ENCODE results near the gene MESD. TPM values are rescaled to one million over a fixed set of nuclear protein-coding genes. Genes with fewer than 3 reads are reported as not detected.

MESD gene
- total and polyA plus RNA-seq, 3 experiments from 2014 or later: 25.7 to 35.5 (median 30.5) TPM

- Histone ChIP-seq H3K4me1 (ENCODE audit: insufficient read depth, low read length) (no peaks in the 10 kb centered on the region), H3K9me3 (ENCODE audit: low read length) (no peaks in the 10 kb centered on the region), H3K27me3 (ENCODE audit: insufficient read depth, low read length, poor library complexity, severe bottlenecking) (no peaks in the 10 kb centered on the region), H3K27ac (ENCODE audit: low read depth, low read length) (no peak overlapping the region), H3K36me3 (ENCODE audit: insufficient read depth, low read length) (no peaks in the 10 kb centered on the region), H3K4me3 (ENCODE audit: low read length) (no peak overlapping the region)
- Mint-ChIP-seq H3K4me1 (peaks cover 0 to 2% (median 2%) of the 10 kb centered on the region in 3 donors), H3K27me3 (peaks cover 0 to 3% of the 10 kb centered on the region in 2 donors), H3K36me3 (peaks cover 0 to 8% (median 2%) of the 10 kb centered on the region in 3 donors), H3K9me3 (no peaks in the 10 kb centered on the region), H3K27ac (no peak overlapping the region), H3K4me3 (no peak overlapping the region)
- CTCF ChIA-PET: no interaction called here
- POLR2A ChIA-PET: no interaction called here
- no peak for DNase-seq
These were observed 59.9 kb downstream of the MESD start for GRCh38 chr15:80929689-80930088.

DNA sequence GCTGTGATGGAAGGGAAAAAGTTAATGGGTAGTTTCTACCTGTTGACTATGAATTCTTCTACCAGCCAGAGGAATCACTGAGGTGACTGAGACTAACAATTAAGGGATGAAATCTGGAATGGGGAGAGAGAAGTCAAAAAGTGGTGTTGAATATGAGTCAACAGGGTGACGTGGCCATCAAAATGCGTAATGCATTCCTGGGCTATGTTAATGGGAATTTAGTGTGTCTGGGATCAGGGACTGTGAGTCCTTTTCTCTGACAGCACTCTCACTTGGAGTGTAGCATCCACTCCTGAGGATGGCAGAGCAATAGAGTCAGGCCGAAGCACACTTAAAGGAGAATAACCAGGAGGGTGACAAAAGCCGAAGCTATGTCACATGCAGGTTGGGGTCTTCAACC, 60.4 kb downstream of the MESD start:
- no peaks in the 10 kb centered on the region for H3K4me1 Mint-ChIP-seq
- POLR2A ChIA-PET: no interaction called here
- no peak overlapping the region for H3K4me3 ChIP-seq (ENCODE audit: low read length)
- no peaks in the 10 kb centered on the region for H3K4me1 ChIP-seq (ENCODE audit: insufficient read depth, low read length)
- no peak overlapping the region for H3K27ac ChIP-seq (ENCODE audit: low read depth, low read length)
- H3K27me3 Mint-ChIP-seq: peaks cover 0 to 3% of the 10 kb centered on the region in 2 donors
- no peak overlapping the region for H3K27ac Mint-ChIP-seq
- H3K36me3 Mint-ChIP-seq: peaks cover 0 to 10% (median 0%) of the 10 kb centered on the region in 3 donors
- H3K27me3 ChIP-seq (ENCODE audit: insufficient read depth, low read length, poor library complexity, severe bottlenecking): no peaks in the 10 kb centered on the region
- H3K9me3 Mint-ChIP-seq: no peaks in the 10 kb centered on the region
- no peak for DNase-seq
- no peaks in the 10 kb centered on the region for H3K9me3 ChIP-seq (ENCODE audit: low read length)
- CTCF ChIA-PET: no interaction called here
- H3K4me3 Mint-ChIP-seq: no peak overlapping the region
- H3K36me3 ChIP-seq (ENCODE audit: insufficient read depth, low read length): no peaks in the 10 kb centered on the region

GRCh38 chr15:80926126-80926525, 63.5 kb downstream of the MESD start:
- no peaks in the 10 kb centered on the region for H3K9me3 Mint-ChIP-seq

GRCh38 chr15:80925597-80926059, 64.0 kb downstream of the MESD start:
- DNase-seq: no peak
- Mint-ChIP-seq H3K4me3 (no peak overlapping the region), H3K4me1 (peaks cover 13 to 20% (median 20%) of the 10 kb centered on the region in 3 donors), H3K27ac (no peak overlapping the region), H3K9me3 (no peaks in the 10 kb centered on the region), H3K36me3 (peaks cover 9 to 24% (median 11%) of the 10 kb centered on the region in 3 donors), H3K27me3 (peaks cover 0 to 4% of the 10 kb centered on the region in 2 donors)
- no peak overlapping the region for H3K4me3 ChIP-seq (ENCODE audit: low read length)
- H3K36me3 ChIP-seq (ENCODE audit: insufficient read depth, low read length): no peaks in the 10 kb centered on the region
- H3K27me3 ChIP-seq (ENCODE audit: insufficient read depth, low read length, poor library complexity, severe bottlenecking): no peaks in the 10 kb centered on the region
- H3K27ac ChIP-seq (ENCODE audit: low read depth, low read length): no peak overlapping the region
- peaks cover 6% of the 10 kb centered on the region for H3K4me1 ChIP-seq (ENCODE audit: insufficient read depth, low read length)
- ChIA-PET CTCF (no interaction called here), POLR2A (no interaction called here)
- H3K9me3 ChIP-seq (ENCODE audit: low read length): no peaks in the 10 kb centered on the region

More at GRCh38 chr15:80926126-80926525, 63.5 kb downstream of the MESD start:
- H3K4me3 ChIP-seq (ENCODE audit: low read length): no peak overlapping the region
- Mint-ChIP-seq H3K4me1 (peaks cover 9 to 15% (median 15%) of the 10 kb centered on the region in 3 donors), H3K36me3 (peaks cover 9 to 24% (median 11%) of the 10 kb centered on the region in 3 donors), H3K4me3 (no peak overlapping the region), H3K27ac (peak overlapping the region in 1 of 8 donors; percentile 17), H3K27me3 (peaks cover 0 to 4% of the 10 kb centered on the region in 2 donors)
- peaks cover under 1% of the 10 kb centered on the region for H3K4me1 ChIP-seq (ENCODE audit: insufficient read depth, low read length)
- DNase-seq: no peak
- no peak overlapping the region for H3K27ac ChIP-seq (ENCODE audit: low read depth, low read length)
- H3K27me3 ChIP-seq (ENCODE audit: insufficient read depth, low read length, poor library complexity, severe bottlenecking): no peaks in the 10 kb centered on the region
- H3K9me3 ChIP-seq (ENCODE audit: low read length): no peaks in the 10 kb centered on the region
- no peaks in the 10 kb centered on the region for H3K36me3 ChIP-seq (ENCODE audit: insufficient read depth, low read length)
- CTCF ChIA-PET: no interaction called here
- POLR2A ChIA-PET: no interaction called here

DNA sequence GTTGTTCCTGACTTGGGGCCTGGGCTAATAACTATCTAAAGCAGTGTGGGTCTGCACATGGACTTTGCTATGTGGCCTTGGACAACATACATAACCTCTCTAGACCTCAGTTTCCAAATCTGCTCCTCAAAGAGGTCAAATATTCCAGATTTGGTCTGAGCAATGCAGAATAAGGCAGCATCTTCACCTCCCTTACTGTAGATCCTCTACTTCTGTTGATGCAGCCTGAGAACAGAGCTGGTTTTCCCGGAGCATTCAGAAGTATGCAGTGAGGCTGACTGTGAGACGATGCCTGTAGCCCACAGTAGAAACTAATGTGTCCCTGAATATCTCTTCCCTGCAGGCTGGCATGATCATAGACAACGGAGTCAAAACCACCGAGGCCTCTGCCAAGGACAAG, 65.3 kb downstream of the MESD start:
- H3K4me3 ChIP-seq (ENCODE audit: low read length): no peak overlapping the region
- H3K9me3 ChIP-seq (ENCODE audit: low read length): no peaks in the 10 kb centered on the region
- no peak overlapping the region for H3K27ac ChIP-seq (ENCODE audit: low read depth, low read length)
- H3K27me3 ChIP-seq (ENCODE audit: insufficient read depth, low read length, poor library complexity, severe bottlenecking): no peaks in the 10 kb centered on the region
- Mint-ChIP-seq H3K9me3 (no peaks in the 10 kb centered on the region), H3K27me3 (peaks cover 0 to 7% of the 10 kb centered on the region in 2 donors), H3K4me3 (no peak overlapping the region), H3K27ac (no peak overlapping the region), H3K4me1 (peaks cover 23 to 30% (median 30%) of the 10 kb centered on the region in 3 donors), H3K36me3 (peaks cover 9 to 20% (median 11%) of the 10 kb centered on the region in 3 donors)
- peaks cover 12% of the 10 kb centered on the region for H3K4me1 ChIP-seq (ENCODE audit: insufficient read depth, low read length)
- H3K36me3 ChIP-seq (ENCODE audit: insufficient read depth, low read length): no peaks in the 10 kb centered on the region
- POLR2A ChIA-PET: no interaction called here
- DNase-seq: no peak
- CTCF ChIA-PET: no interaction called here

GRCh38 chr15:80923668-80924067, 66.0 kb downstream of the MESD start:
- H3K4me3 ChIP-seq (ENCODE audit: low read length): no peak overlapping the region
- H3K27me3 ChIP-seq (ENCODE audit: insufficient read depth, low read length, poor library complexity, severe bottlenecking): no peaks in the 10 kb centered on the region
- H3K36me3 Mint-ChIP-seq: peaks cover 9 to 18% (median 11%) of the 10 kb centered on the region in 3 donors
- no peak overlapping the region for H3K4me3 Mint-ChIP-seq
- H3K36me3 ChIP-seq (ENCODE audit: insufficient read depth, low read length): no peaks in the 10 kb centered on the region
- no peaks in the 10 kb centered on the region for H3K9me3 ChIP-seq (ENCODE audit: low read length)
- ChIA-PET CTCF (no interaction called here), POLR2A (no interaction called here)
- H3K9me3 Mint-ChIP-seq: no peaks in the 10 kb centered on the region
- H3K27ac ChIP-seq (ENCODE audit: low read depth, low read length): no peak overlapping the region
- H3K27me3 Mint-ChIP-seq: peaks cover 0 to 7% of the 10 kb centered on the region in 2 donors
- no peak overlapping the region for H3K27ac Mint-ChIP-seq
- H3K4me1 Mint-ChIP-seq: peaks cover 23 to 30% (median 30%) of the 10 kb centered on the region in 3 donors
- no peak for DNase-seq
- H3K4me1 ChIP-seq (ENCODE audit: insufficient read depth, low read length): peaks cover 12% of the 10 kb centered on the region

DNA sequence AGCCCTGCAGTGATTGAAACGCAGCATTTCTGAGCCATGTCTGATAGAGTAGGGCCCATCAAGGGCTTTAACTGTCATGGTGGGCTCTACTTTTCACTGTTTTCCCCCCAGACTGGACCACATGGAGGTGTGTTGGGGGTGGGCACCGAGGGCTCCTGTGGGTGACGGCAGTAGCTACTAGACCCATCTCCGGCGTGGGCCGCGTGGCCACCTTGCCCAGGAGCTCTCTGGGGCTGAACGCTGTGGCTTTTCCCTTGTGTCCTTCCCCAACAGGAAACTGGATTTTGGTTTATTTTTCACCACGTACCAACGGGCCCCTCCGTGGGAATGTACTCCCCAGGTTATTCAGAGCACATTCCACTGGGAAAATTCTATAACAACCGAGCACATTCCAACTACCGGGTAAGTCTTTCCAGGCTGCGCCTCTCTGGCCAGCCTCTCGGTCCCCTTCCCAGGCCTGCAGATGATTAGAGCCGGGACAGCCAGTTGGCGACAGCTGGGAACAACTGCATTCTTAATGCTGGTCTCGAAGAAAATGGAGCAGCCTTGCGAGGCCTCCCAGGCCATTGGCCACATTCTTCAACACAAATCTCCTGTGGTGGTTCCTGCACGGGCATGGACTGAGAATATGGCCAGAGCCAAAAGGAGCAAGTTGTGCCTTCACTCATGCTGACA, 67.7 kb downstream of the MESD start:
- H3K27me3 ChIP-seq (ENCODE audit: insufficient read depth, low read length, poor library complexity, severe bottlenecking): no peaks in the 10 kb centered on the region

DNA sequence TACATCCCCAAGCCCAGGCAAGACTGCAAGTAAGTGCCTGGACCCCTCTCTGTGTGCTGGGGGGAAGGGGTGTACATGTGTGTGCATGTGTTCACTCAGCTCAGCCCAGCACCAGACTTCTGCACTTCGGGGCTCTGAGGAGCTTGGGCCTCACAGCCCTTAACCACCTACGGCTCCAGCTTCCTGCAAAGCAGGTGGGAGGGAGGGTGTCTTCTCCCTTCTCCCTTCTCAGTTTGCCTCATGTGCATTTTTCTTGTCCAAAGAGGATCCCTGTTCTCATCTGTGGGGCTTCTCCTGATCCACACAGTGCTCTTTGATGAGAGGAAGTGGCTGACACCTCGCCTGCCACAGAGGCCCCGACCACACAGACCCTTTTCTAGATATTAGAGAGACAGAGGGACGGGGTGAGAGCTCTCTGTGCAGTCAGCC, 69.3 kb downstream of the MESD start:
- POLR2A ChIA-PET: no interaction called here
- CTCF ChIA-PET: no interaction called here
- Histone ChIP-seq H3K36me3 (ENCODE audit: insufficient read depth, low read length) (no peaks in the 10 kb centered on the region), H3K4me1 (ENCODE audit: insufficient read depth, low read length) (peaks cover 12% of the 10 kb centered on the region), H3K27me3 (ENCODE audit: insufficient read depth, low read length, poor library complexity, severe bottlenecking) (no peaks in the 10 kb centered on the region), H3K27ac (ENCODE audit: low read depth, low read length) (no peak overlapping the region), H3K4me3 (ENCODE audit: low read length) (no peak overlapping the region), H3K9me3 (ENCODE audit: low read length) (no peaks in the 10 kb centered on the region)
- Mint-ChIP-seq H3K4me1 (peaks cover 23 to 30% (median 30%) of the 10 kb centered on the region in 3 donors), H3K27ac (peak overlapping the region in 5 of 8 donors; percentile 3 to 73 (median 56)), H3K9me3 (no peaks in the 10 kb centered on the region), H3K36me3 (peaks cover 9 to 18% (median 11%) of the 10 kb centered on the region in 3 donors), H3K4me3 (peak overlapping the region in 3 of 7 donors; percentile 6 to 70 (median 55)), H3K27me3 (peaks cover 0 to 5% of the 10 kb centered on the region in 2 donors)
- DNase-seq: no peak

More for the DNA sequence above, 67.7 kb downstream of the MESD start:
- Mint-ChIP-seq H3K27ac (no peak overlapping the region), H3K4me1 (peaks cover 23 to 30% (median 30%) of the 10 kb centered on the region in 3 donors), H3K4me3 (no peak overlapping the region), H3K36me3 (peaks cover 9 to 18% (median 11%) of the 10 kb centered on the region in 3 donors), H3K9me3 (no peaks in the 10 kb centered on the region), H3K27me3 (peaks cover 0 to 5% of the 10 kb centered on the region in 2 donors)
- CTCF ChIA-PET: no interaction called here
- Histone ChIP-seq H3K9me3 (ENCODE audit: low read length) (no peaks in the 10 kb centered on the region), H3K27ac (ENCODE audit: low read depth, low read length) (no peak overlapping the region), H3K36me3 (ENCODE audit: insufficient read depth, low read length) (no peaks in the 10 kb centered on the region), H3K4me1 (ENCODE audit: insufficient read depth, low read length) (peaks cover 12% of the 10 kb centered on the region), H3K4me3 (ENCODE audit: low read length) (no peak overlapping the region)
- POLR2A ChIA-PET: no interaction called here
- no peak for DNase-seq

Measured in CD8-positive, alpha-beta memory T cell (primary cell).